Effector CD8-positive, alpha-beta T cell (primary cell): ENCODE results near the gene SCN4B.

Experiments
- DNase-seq: peaks from one replicate; lab custom pipeline; 2025; lab: John Stamatoyannopoulos, UW

SCN4B gene

GRCh38 chr11:118129471-118130172, 23.0 kb downstream of the SCN4B start:
- no peak for DNase-seq

GRCh38 chr11:118128721-118129470, 23.7 kb downstream of the SCN4B start:
- DNase-seq = no peak

GRCh38 chr11:118128310-118128709, 24.3 kb downstream of the SCN4B start:
- no peak for DNase-seq

- DNase-seq = no peak
Measured at GRCh38 chr11:118126082-118126838, 26.4 kb downstream of the SCN4B start.

GRCh38 chr11:118124929-118125535, 27.6 kb downstream of the SCN4B start:
- no peak for DNase-seq

GRCh38 chr11:118120793-118121192, 31.8 kb downstream of the SCN4B start:
- DNase-seq = no peak

- peak; percentile 4 for DNase-seq
Measured at GRCh38 chr11:118117790-118118601, 34.6 kb downstream of the SCN4B start.

- no peak for DNase-seq
Measured at GRCh38 chr11:118115048-118115447, 37.6 kb downstream of the SCN4B start.

- DNase-seq = no peak
Measured at GRCh38 chr11:118114266-118114665, 38.4 kb downstream of the SCN4B start.

GRCh38 chr11:118112711-118113430, 39.8 kb downstream of the SCN4B start:
- DNase-seq = no peak

- DNase-seq = no peak
Measured at GRCh38 chr11:118111744-118112035, 40.9 kb downstream of the SCN4B start.

GRCh38 chr11:118111019-118111743, 41.4 kb downstream of the SCN4B start:
- no peak for DNase-seq

- DNase-seq = no peak
Measured at GRCh38 chr11:118109231-118109630, 43.4 kb downstream of the SCN4B start.

GRCh38 chr11:118108513-118108912, 44.1 kb downstream of the SCN4B start:
- DNase-seq = no peak

GRCh38 chr11:118106789-118107335, 45.8 kb downstream of the SCN4B start:
- DNase-seq = no peak

- no peak for DNase-seq
Measured at GRCh38 chr11:118105657-118106305, 46.8 kb downstream of the SCN4B start.

GRCh38 chr11:118104491-118104890, 48.1 kb downstream of the SCN4B start:
- no peak for DNase-seq

GRCh38 chr11:118102721-118103261, 49.8 kb downstream of the SCN4B start:
- DNase-seq = no peak

GRCh38 chr11:118100691-118101232, 51.9 kb downstream of the SCN4B start:
- no peak for DNase-seq
